ENCODE results near the gene AMPH.
"Not testable (repeated sequence)": the region's sequence is repeated elsewhere in the genome, so short reads cannot be mapped to it uniquely, and the experiment has no call there.

AMPH gene

DNA sequence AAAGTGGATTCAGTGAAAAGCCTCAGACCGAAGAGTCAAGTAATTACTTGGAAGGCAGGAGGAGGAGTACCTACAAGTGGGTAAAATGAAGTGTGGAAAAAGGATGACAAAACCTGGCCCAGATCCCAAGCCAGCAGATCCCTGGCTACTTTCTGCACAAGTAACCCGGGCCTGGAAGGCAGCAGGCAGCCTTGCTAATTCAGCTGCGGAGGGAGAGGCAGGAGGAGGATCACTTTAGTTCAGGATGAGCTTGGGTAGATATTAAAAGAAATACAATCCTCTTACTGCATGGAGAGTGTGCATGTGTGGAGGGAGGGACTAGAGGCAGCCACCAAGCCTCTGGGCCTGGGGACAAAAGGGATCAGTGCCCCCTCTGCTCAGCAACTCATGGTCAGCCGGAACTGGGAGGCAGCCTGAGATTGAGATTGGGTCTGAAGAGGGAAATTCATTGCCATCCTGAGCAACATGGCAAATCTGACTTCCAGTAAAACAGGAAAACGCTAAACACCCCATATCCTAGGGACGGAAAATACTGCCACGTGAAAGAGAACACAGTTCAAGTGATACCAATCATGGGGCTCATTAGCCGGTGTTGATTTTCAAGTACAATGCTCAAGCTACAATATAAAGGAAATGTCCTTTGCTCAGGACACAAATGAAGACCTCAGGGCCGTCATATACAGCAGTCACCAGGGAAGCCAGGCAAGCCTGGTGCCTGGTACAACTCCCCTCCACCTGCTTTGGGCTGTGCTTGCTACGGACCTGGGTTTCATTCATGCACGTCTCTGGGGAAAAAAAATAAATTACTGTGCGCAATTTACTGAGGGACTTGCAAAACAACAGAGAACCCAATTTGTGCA lies 1.3 kb downstream of the AMPH start:
- no peak overlapping the region for H3K4me3 ChIP-seq (ENCODE audit: low read length)
- no peak for DNase-seq (ENCODE audit: low read depth, low spot score)

DNA sequence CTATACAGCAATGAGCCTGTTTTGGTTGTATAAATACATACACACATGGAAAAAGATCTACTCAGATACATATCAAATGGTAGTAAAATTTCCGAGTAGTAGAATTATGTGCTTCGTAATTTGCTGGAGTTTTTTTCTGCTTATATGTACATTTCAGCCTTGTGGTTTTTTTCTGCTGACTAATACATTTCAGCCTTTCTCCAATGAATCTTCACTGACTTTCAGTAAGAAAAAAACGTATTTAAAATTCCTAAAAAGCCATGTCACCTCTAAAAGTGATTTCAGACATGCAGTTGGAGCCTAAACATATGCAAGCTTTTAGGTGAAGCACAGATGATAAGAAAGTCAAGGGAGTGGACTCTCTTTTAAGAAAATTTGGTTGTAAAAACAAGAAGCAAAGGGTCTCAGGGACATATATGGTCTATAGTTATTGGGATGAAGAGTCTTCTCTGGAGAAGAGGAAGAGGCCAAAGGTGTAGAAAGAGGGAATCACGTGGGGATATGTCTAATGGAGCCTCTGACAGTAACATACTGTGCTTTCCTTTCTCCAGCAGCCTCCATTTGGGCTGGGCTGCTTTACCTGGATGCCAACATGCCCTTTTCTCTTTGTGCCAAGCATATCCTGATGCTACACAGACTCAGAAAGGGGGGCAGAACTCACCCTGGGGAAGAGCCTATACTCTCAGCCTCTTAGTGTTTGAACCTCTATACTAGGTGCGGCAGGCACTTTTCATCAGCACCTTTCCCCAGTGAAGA lies 2.4 kb downstream of the AMPH start:
- H3K4me3 ChIP-seq (ENCODE audit: low read length): no peak overlapping the region
- no peak for DNase-seq (ENCODE audit: low read depth, low spot score)

DNA sequence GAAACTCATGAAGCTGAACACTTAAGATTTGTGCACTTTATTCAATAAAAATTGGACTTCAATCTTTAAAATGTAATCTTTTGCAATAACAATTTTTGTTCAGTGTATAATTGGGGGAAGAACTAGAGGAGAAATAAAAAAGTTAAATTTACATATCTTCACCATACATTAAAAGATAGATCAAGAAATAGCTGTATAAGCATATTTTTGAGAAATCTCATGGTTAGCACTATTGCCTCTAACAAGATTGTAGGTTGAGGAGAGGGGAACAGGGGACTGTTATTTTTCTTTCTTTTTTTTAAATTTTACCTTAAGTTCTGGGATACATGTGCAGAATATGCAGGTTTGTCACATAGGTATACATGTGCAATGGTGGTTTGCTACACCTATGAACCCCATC lies 5.3 kb downstream of the AMPH start:
- H3K4me3 ChIP-seq (ENCODE audit: low read length): no peak overlapping the region
- DNase-seq (ENCODE audit: low read depth, low spot score): no peak

DNA sequence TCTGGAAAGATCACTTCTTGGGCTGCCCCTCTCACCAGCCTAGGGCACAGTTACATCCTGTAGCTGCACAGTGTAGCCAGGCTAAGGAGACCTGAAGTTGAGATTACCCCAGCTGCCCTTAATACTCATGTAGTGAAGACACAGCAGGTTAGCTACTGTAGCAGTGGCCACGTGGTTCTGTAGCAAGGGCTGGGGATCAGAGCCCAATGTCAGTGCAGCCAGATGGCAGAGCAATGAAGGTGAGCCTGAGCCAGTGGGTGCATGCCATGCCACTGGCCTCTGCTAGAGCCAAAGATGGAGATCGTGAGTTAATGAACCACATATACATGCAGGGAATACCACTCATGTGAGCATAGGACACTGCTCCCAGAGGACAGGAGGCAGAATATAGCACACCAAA lies 15.5 kb downstream of the AMPH start:
- DNase-seq (ENCODE audit: low read depth, low spot score): no peak
- no peak overlapping the region for H3K4me3 ChIP-seq (ENCODE audit: low read length)

DNA sequence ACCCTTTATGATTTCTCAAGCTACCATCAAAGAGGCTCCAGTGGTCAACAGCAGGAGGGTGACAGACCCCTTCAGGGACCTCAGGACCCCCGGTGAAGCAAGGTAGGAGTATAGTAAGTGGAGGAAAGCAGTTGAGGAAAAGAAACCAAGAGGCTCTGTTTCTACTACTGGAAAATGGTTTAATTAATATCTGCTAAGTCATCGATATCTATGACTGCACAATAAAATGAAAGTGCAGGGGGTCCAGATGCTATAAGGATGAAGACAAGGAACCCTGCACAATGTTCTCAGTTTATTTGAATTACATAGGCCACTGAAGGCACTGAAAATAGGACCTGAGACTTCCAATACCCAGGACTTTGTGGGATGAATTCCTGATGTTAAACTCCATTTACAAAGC lies 23.7 kb downstream of the AMPH start:
- DNase-seq (ENCODE audit: low read depth, low spot score): no peak
- H3K4me3 ChIP-seq (ENCODE audit: low read length): no peak overlapping the region

DNA sequence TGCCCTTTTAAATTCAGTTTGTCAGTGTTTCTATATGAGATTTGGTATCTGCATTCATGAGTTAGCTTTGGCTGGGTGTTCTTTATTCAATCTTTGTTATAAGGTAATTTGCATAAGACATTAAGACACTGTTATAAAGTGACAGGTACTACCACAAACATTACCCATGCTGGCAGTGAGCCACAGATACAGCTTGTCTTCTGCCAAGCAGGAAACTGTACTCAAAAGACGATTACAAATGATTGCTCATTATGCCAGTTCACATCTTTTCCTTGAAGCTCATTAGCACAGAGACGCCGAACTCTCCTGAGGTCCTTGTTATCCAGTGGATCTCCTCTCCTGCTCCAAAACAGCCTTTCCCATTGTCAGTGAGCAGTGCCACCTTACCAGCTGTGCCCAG lies 30.4 kb downstream of the AMPH start:
- H3K4me3 ChIP-seq (ENCODE audit: low read length): no peak overlapping the region
- DNase-seq (ENCODE audit: low read depth, low spot score): no peak

DNA sequence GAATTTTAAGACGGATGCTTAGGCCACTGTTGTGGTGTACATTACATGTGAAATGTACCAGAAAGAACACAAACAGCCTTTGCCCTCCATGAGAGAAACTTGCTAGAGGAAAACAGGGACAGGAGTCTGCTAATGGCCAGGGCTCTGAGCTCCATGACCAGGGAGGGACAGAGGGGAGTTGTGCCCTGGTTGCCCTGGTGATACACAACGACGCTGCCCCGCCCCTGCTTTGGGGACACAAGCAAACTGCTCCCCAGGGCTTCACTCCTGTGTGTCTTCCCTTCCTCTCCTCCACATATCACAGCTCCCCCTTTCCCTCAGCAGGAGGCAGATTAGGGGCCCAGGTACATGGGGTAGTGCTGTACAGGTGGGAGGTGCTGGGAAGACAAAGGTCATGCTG lies 36.2 kb downstream of the AMPH start:
- DNase-seq (ENCODE audit: low read depth, low spot score): no peak
- no peak overlapping the region for H3K4me3 ChIP-seq (ENCODE audit: low read length)

DNA sequence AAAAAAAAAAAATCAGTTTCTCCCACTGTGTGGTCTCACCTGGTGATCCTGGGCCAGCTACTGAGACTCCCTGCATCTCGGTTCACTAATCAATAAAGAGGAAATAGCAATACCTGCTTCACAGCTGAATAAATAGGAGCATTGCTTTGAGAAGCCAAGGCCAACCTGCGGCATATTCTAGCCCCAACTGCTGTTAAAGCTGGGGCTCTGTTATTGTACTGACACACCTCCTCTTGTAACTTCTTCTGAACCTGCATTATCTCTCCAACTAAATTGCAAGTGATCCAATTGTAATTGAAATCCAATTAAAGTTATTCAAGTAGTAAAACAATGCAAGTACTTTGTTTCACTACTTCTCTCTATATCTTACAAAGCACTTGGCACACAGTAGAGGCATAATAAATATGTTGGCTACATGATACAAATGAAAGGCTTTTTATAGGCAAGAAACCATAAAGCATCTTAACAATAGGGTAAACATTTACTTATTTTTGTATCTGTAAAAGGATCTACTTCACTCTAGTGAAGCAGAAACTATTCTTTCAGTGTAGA lies 38.4 kb downstream of the AMPH start:
- no peak for DNase-seq (ENCODE audit: low read depth, low spot score)

DNA sequence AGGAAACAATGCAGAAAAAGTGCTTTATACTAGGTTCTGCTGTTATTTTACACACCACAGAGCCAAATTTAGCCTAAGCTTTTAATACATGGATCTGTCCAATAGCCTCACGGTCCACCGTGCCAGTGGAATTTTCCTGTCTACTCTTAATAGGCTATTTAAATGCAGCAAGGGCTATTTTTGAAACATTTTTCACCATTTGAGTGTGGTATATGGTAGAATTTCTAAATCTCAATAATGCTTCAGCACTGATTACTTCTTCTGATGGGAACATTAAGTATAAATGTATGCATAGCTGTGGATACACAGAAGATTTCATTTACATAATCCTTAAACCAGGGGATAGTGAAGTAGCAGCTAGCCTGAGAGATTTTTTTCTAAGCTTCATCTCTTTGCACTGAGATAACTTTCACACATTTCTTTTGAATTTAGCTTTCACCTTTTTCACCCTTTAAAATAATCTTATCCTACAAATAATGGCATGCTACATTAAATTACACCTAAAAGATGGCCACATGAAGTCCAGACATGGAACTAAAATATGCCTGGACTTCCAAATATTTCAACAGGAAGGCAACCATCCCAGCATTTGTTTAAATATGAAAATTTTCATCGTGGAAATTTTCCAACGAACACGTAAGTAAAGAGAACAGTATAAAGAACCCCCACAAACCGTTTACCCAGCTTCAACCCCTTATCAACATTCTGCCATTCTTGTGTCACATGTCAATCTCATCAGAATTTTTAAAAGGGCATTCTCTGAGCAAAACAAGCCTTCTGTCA lies 45.4 kb downstream of the AMPH start:
- no peak for DNase-seq (ENCODE audit: low read depth, low spot score)
- H3K4me3 ChIP-seq (ENCODE audit: low read length): no peak overlapping the region

More for the DNA sequence above, 38.4 kb downstream of the AMPH start:
- H3K4me3 ChIP-seq (ENCODE audit: low read length): no peak overlapping the region

DNA sequence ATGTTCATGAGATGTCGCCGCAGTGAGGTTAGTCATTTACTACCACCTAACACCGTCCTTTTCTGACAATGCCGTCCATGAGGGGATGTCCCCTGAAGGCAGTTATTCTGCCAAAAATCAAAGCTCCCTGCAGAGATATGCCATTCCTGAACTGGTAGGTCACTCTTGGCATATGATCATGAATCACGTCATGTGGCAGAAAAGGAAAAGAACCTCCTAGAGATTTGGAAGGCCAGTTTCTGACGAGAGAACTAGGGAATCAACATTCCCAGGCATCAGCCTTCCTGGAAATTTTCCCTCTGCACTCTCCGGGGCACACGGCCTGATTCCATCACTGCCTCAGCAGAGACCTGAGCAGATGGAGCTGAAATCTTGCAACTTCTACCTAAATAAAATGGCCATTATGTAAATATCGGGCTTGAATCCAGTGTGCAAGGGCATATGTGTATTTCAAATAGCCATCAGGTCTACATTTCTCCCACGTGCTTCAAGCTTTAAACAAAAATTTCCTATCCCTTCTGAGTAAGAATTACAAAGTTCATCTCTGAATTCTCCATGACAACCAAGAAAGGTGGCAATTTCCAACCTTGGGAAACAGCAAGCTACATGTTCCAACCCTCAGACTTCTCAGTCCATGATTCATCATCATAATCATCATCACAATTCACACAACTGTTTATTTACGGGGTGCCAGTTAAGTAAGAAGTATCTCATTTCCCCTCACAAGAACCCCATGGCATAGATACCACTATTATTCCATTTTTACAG lies 46.5 kb downstream of the AMPH start:
- H3K4me3 ChIP-seq (ENCODE audit: low read length): no peak overlapping the region
- no peak for DNase-seq (ENCODE audit: low read depth, low spot score)

DNA sequence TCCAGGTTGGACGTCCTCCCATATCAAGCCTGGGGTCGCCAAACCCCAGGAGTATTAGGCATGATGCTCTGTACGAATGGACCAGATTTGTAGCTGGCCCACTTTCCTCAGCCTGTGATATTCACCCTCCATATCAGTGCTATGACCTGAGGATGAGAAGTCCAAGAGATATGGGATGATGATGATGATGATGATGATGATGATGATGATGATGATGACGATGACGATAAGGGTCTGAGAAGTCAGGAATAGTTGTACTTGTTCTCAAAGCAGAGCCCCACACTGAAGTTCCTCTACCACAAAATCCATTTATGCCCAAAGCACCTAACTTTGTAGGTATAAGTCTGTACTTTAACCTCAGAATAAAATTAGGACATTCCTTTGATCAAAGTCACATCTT lies 50.7 kb downstream of the AMPH start:
- no peak for DNase-seq (ENCODE audit: low read depth, low spot score)
- no peak overlapping the region for H3K4me3 ChIP-seq (ENCODE audit: low read length)

DNA sequence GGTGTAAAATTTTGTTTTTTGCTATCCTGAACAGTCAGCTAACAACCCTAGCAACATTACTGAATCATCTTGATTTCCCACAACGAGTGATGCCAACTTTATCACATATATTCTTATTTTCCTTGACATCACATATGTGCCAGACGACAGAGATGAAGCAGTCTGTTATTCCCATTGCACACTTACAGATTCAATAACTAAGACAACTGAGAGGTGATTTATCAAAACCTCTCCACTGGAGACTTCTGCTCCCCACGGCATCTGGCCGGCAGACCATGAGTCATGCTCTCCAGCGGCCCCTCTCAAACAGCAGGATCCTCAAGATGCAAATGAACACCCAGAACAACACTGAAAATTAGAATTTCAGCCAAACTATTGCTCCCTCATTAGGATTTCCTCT lies 57.1 kb downstream of the AMPH start:
- no peak overlapping the region for H3K4me3 ChIP-seq (ENCODE audit: low read length)
- DNase-seq (ENCODE audit: low read depth, low spot score): no peak

DNA sequence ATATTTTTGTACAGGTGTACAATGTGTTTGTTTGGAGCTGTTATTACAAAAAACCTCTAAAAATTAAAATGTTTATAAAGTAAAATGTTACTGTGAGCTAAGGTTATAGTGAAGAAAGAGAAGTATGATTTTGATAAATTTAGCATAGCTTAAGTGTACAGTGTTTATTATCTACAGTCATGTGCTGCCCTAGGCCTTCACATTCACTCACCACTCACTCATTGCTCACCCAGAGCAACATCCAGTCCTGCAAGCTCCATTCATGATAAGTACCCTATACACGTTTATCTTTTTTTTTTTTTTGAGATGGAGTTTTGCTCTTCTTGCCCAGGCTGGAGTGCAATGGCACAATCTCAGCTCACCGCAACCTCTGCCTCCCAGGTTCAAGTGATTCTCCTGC lies 59.6 kb downstream of the AMPH start:
- DNase-seq (ENCODE audit: low read depth, low spot score); H3K4me3 ChIP-seq (ENCODE audit: low read length): not testable (repeated sequence)

DNA sequence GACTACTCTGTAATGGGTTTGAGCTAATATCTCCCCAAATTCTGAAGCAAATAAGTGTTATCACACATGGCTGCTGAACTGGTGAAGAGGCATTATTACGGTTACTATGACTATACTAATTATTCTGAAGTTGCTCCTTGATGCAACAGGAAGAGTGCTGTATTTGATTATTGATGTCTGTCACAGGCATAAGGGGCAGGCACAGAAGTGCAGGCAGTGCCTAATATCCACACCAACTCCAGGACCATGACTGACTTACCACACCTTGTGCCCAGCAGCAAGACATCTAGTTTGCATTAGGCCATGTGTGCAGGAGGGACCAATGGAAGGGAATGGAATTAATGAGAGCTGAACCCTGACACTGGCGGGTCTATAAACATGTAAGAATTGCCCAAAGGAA lies 62.7 kb downstream of the AMPH start:
- no peak for DNase-seq (ENCODE audit: low read depth, low spot score)
- no peak overlapping the region for H3K4me3 ChIP-seq (ENCODE audit: low read length)

DNA sequence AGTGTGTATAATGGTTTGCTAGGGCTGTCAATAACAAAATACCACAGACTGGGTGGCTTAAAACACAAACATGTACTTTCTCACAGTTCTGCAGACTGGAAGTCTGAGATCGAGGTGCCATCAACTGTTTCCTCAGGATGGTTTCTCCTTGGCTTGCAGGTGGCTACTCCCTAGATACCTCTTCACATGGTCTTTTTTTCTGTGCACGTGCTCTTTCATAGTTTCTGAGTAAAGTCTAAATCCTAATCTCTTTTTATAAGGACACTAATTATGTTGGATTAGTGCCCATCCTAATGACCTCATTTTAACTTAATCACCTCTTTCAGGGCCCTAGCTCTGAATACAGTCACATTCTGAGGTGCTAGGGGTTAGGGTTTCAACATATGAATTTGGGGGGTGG lies 65.9 kb downstream of the AMPH start:
- H3K4me3 ChIP-seq (ENCODE audit: low read length): no peak overlapping the region
- no peak for DNase-seq (ENCODE audit: low read depth, low spot score)

DNA sequence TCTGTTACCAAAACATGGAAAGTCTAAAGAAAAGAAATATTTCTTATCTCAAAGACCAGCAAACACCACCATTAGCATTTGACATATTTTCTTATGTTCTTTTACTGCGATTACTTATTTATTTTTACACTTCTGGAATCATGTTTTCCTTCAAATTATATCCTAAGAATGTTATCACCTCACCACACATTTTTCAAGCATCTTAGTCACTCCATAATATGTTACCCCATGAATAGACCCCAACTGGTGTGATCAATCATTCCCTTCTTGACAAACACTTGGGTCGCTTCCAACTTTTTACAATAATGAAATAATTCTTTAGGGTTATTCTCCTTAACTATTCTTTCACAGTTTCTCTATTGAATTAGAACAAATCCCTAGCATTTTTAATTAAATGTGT lies 67.4 kb downstream of the AMPH start:
- DNase-seq (ENCODE audit: low read depth, low spot score): no peak
- no peak overlapping the region for H3K4me3 ChIP-seq (ENCODE audit: low read length)

DNA sequence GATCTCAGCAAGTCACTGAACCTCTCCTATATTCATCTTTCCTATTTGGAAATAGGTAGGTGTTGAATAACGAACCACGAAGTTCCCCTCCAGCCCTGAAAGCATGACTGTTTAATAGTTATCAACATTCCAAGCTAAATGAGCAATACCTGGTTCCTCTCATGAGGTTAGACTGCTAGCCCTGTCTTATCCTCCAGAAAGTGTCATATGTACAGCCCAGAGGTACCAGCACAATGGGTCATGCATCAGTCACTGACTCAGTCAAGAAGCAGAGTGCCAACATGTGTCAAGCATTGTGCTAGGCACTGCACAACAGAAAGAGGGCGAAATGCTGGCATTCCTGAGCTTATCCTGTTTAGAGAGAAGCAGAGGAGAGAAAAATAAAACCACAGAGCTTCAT lies 70.0 kb downstream of the AMPH start:
- DNase-seq (ENCODE audit: low read depth, low spot score): no peak

DNA sequence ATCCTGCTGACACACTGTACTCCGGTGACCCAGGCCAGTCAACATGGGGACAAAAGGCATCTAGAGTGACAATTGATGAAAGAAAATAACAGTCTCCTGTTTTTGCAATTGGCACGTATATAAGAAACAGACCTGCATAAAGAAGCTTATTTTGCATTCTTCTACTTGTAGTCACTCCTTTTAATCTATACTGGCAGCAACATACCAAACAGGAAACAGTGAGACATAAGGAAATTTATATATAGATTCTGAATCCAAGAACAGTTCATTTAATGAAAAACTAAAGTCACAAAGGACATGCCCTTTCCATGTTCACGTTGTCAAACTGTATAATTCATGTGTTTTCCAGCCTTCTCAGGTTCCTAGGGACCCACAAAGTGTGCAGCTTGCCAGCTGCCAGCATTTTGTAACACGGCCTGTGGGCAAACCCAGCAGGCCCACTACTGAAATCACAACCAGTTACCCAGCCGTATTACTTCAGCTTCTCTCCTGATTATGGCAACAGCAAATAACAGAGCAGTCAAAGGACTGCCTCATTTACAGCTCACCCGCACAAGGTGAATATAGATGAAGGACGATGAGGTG lies 72.3 kb downstream of the AMPH start:
- H3K4me3 ChIP-seq (ENCODE audit: low read length): no peak overlapping the region
- DNase-seq (ENCODE audit: low read depth, low spot score): no peak

More for the DNA sequence above, 70.0 kb downstream of the AMPH start:
- H3K4me3 ChIP-seq (ENCODE audit: low read length): no peak overlapping the region

DNA sequence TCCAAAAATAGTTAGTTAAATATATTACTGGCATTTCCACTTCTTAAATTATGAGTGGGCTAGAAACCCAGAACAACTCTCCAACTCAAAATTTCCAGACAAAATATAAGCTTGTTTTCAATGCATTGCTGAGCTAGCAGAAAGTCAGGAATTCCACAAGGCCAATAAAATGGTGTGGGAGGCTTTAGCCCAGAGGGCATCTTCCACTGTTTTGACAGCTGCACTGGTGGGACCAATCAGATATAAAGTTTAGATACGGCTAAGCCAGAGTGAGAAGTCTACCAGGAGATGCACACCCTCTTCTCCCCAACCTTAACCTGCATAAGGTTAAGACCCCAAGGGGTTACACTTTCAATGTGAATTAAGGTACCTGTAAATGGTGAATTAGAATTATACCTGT lies 76.6 kb downstream of the AMPH start:
- no peak overlapping the region for H3K4me3 ChIP-seq (ENCODE audit: low read length)

More for the DNA sequence above, 76.6 kb downstream of the AMPH start:
- DNase-seq (ENCODE audit: low read depth, low spot score): no peak

All from Jurkat, Clone E6-1 (cell line).